ENCODE data around the gene SLC16A7. TPM values are rescaled to one million over a fixed set of nuclear protein-coding genes. Genes with fewer than 3 reads are reported as not detected.
A peak's percentile ranks its signal among the peaks of the same experiment; 100 is the strongest.

The SLC16A7 gene
- total RNA-seq, 1 donor from 2014 or later = 12.6 TPM

DNA sequence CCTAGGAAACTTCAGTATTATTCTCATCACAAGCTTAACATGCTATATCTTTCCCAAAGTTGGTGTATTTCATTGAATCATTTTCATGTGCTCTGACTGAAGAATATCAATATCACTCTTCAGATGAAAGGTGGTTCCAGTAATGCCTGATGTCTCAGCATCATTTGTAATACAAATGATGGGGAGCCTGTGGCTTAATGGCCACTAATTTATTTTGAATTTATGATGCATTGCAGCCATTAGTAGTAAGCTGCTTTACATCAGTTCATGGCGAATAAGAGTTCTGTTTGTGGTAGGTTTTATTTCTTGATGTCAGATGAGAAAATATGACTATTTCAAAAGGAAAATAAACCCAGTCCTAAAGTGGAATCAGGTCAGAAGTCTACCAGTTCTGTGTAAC, 139.4 kb downstream of the SLC16A7 start:
- Histone ChIP-seq H3K36me3 (no peaks in the 10 kb centered on the region), H3K9me3 (no peaks in the 10 kb centered on the region), H3K27ac (no peak overlapping the region), H3K27me3 (no peaks in the 10 kb centered on the region), H3K4me1 (no peaks in the 10 kb centered on the region), H3K4me3 (no peak overlapping the region)
- TF ChIP-seq, protein P1, sequence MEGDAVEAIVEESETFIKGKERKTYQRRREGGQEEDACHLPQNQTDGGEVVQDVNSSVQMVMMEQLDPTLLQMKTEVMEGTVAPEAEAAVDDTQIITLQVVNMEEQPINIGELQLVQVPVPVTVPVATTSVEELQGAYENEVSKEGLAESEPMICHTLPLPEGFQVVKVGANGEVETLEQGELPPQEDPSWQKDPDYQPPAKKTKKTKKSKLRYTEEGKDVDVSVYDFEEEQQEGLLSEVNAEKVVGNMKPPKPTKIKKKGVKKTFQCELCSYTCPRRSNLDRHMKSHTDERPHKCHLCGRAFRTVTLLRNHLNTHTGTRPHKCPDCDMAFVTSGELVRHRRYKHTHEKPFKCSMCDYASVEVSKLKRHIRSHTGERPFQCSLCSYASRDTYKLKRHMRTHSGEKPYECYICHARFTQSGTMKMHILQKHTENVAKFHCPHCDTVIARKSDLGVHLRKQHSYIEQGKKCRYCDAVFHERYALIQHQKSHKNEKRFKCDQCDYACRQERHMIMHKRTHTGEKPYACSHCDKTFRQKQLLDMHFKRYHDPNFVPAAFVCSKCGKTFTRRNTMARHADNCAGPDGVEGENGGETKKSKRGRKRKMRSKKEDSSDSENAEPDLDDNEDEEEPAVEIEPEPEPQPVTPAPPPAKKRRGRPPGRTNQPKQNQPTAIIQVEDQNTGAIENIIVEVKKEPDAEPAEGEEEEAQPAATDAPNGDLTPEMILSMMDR (IDR thresholded peaks at IDR 0.05) = no peak
- DNase-seq (ENCODE audit: low spot score in 2 of 2) = no peak
- intact Hi-C loops (cut with DNase I) = no loop called here

DNA sequence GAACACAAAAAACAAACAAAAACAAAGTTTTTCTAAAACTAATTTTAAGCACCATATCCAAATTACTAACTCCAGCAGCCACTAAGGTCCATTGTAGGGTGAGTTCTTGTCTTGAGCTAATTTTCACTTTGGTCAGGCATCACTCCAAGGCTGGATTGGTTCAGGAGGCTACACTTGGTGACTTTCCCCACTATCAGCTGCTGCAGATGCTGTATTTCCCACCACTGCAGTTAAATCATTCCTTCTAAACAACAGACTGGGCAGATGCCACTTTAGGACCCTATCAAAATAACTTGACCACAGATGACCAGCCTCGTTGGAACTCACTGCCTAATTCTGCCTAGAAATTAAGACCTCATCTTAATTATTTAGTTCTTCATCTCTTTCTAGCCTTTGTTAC, 140.5 kb downstream of the SLC16A7 start:
- Histone ChIP-seq H3K4me3 (no peak overlapping the region), H3K4me1 (no peaks in the 10 kb centered on the region), H3K27me3 (no peaks in the 10 kb centered on the region), H3K27ac (no peak overlapping the region), H3K36me3 (no peaks in the 10 kb centered on the region), H3K9me3 (no peaks in the 10 kb centered on the region)
- intact Hi-C loops (cut with DNase I) = no loop called here
- DNase-seq (ENCODE audit: low spot score in 2 of 2) = no peak
- TF ChIP-seq, protein P1 (IDR thresholded peaks at IDR 0.05) = no peak

DNA sequence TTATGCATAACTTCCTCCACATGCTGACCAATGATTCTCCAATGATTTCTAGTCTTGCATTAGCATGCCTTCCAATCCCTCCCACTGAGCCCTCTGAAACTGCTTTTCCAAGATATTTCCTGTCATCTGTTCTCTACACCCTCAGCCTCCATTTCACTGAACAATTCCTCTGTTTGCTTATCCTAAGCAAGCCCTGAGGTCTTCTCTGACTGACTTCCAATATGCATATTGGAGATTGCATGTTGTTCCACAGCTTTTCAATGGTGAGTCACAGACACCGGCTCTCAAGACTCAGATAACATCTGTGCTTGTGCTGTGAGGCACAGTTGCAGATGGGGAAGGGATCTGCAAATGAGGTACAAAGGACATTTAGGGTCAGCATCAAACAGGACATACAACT, 141.0 kb downstream of the SLC16A7 start:
- Histone ChIP-seq H3K9me3 (no peaks in the 10 kb centered on the region), H3K36me3 (no peaks in the 10 kb centered on the region), H3K4me3 (no peak overlapping the region), H3K27ac (no peak overlapping the region), H3K27me3 (no peaks in the 10 kb centered on the region), H3K4me1 (no peaks in the 10 kb centered on the region)
- intact Hi-C loops (cut with DNase I) = no loop called here
- TF ChIP-seq, protein P1 (IDR thresholded peaks at IDR 0.05) = no peak
- no peak for DNase-seq (ENCODE audit: low spot score in 2 of 2)

DNA sequence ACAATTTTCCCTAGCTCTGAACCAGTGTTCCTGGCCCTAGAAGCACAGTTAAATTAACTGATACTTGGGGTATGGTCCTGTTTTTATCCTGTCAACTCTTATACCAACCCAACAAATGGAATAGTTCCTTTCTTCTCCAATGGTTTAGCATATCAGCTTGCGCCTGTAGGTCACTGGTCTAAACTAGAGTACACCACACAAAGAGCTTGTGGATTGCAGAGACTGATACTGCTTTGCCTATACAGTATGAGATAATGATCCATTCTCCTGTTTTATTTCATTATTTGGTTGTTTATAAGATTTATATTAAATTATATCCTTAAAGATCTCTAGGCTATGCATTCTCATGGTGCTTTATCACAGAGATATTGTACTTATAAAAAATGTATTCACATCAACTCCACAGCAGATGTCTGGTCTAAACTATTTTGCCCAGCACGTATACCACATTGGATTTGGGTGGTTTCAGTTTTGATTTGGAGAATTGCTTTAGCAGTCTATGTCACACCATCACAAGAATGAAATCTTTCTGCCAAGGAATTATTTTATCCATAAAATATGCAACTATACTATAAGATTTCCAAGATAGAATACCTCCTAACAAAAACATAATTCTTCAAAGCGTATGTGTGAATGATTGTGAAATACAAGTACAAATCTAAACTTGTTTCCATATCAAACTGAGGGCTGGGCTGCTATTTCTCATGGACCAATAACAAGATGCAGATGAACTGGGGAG, 142.1 kb downstream of the SLC16A7 start:
- no peaks in the 10 kb centered on the region for H3K27me3 ChIP-seq
- TF ChIP-seq, protein P1 (IDR thresholded peaks at IDR 0.05) = no peak
- H3K36me3 ChIP-seq = no peaks in the 10 kb centered on the region
- H3K9me3 ChIP-seq = no peaks in the 10 kb centered on the region
- peak overlapping the region; percentile 21 to 23 for H3K4me3 ChIP-seq
- no peak for DNase-seq (ENCODE audit: low spot score in 2 of 2)
- no peaks in the 10 kb centered on the region for H3K4me1 ChIP-seq
- peak overlapping the region in 1 of 2 donors; percentile 3 for H3K27ac ChIP-seq
- intact Hi-C loops (cut with DNase I) = no loop called here

DNA sequence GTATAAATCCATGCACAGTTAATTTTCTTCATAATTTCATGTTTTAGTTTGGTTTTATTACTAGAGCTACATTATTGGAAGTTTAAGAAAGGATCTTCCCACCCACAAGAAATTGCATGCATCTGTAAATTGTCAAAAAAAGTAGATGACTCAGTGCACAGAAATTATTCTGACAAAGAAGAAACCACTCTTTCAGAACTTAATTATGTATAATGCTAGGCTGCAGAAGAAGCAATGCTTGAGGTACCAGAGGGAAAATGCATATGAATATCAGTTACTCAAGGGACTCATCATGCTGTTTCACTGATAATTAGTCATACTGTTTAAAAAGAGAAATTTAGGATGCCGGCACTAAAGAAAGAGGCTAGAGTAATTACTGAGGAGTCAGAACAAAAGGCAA, 147.0 kb downstream of the SLC16A7 start:
- TF ChIP-seq, protein P1 (IDR thresholded peaks at IDR 0.05) = no peak
- no peaks in the 10 kb centered on the region for H3K4me1 ChIP-seq
- no peak overlapping the region for H3K4me3 ChIP-seq
- H3K9me3 ChIP-seq = no peaks in the 10 kb centered on the region
- DNase-seq (ENCODE audit: low spot score in 2 of 2) = no peak
- intact Hi-C loops (cut with DNase I) = no loop called here
- no peaks in the 10 kb centered on the region for H3K27me3 ChIP-seq
- H3K36me3 ChIP-seq = no peaks in the 10 kb centered on the region
- no peak overlapping the region for H3K27ac ChIP-seq

Measured in ascending aorta (tissue), 2 donors.